NCI-H2171 treated with DMSO at 0.1 percent for 48 hours (cell line): ENCODE results near the gene PCSK5.
A peak's percentile ranks its signal among the peaks of the same experiment; 100 is the strongest.
"Not testable (repeated sequence)": the region's sequence is repeated elsewhere in the genome, so short reads cannot be mapped to it uniquely, and the experiment has no call there.

Experiments used
- DNase-seq: peaks from one replicate; lab custom pipeline; 2025; lab: John Stamatoyannopoulos, UW

The PCSK5 gene

DNA sequence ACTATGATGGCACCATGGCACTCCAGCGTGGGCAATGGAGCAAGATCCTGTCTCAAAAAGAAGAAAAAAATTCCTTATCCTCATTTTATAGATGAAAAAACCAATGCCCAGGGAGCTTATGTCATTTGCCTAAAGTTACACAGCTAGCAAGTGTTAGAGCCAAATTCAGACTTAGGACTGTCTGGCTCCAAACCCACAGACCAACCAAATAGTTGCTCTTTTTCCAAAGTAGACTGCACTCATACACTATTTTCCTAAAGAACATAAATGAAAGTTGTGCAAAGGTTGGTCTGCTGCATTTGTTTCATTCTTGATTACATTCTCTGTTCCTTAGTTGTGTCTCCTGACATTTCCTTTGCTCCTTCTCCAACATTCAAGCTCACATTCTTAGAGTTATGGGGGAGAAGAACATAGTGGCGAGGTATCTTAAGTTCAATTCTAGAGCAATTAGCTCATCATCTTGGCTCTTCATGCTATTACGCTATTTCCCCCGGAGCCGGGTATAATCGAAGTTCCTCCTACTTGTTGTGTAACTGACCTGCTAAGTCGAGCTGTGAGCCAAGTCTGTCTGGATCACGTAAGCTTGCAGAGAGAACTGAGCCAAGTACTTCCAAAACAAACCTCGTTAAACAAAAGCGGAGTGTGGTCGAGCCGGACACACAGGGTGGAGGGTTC is 365.4 kb downstream of the PCSK5 start:
- no peak for DNase-seq

- DNase-seq: no peak
These were observed 366.8 kb downstream of the PCSK5 start for GRCh38 chr9:76257311-76257710.

DNA sequence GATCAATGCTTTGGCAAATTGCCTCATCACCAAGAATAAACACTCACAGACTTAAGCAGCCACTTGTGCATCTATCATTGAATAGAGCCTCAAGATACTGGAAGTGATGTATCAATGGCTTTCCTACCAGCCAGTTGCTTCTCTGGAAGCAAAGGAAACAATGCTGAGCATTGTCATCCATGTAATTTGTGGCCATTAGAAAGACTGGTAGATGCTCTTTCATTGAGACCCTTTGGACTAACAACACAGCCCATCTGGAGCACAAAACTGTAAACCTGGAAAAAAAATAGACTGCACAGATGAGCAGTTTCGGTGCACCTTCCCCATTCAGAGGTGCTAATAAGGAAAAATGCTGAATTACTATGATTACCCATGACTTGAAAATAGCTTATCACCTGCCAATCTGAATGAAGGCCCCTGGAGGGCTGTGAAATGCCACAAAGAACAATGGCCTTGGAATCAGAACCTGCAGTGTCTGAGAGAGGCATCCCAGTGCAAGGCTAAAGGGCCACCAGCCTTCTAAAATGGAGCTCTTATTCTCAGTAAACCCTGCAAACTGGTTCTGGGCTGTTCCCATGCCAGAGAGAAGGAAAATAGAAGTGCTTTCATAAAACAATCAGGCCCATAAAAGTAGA is 376.3 kb downstream of the PCSK5 start:
- DNase-seq: no peak

GRCh38 chr9:76267284-76267652 is 376.8 kb downstream of the PCSK5 start:
- DNase-seq: no peak

DNA sequence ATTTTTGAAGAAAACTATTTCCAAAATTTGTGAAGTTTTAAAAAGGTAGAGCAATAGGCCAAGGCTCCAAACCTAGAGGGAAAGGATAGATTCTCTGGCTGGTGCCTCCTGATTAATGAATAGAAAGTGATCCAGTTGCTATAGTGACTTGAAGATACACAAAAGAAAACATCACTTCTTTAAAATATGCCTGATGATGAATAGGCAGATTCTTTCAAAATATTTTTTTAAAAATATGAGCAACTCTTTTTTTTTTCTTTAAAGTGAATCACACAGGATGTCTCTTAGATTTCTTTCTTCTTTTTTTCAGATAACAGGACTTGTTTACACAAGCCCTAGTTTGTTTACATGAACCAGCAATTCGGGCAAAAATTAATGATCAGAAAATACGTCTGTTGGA is 379.3 kb downstream of the PCSK5 start:
- DNase-seq: no peak

DNA sequence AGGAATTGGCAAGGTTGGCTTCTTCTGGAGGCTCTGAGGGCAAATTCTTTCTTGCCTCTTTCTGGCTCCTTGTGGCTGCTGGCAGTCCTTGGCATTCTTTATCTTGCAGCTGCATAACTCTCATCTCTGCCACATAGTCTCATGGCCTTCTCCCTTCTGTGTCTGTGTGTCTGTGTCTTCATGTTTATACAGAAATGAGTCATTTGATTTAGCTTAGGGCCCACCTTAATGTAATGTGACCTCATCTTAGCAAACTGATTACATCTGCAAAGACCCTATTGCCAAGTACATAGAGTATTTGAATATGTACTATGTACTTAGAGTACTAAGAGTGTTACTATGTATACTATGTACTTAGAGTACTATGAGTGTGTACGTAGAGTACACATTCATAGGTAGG is 381.3 kb downstream of the PCSK5 start:
- DNase-seq: no peak

GRCh38 chr9:76289042-76289441 is 398.6 kb downstream of the PCSK5 start:
- DNase-seq: no peak

- no peak for DNase-seq
These were observed 399.2 kb downstream of the PCSK5 start for GRCh38 chr9:76289703-76290102.

DNA sequence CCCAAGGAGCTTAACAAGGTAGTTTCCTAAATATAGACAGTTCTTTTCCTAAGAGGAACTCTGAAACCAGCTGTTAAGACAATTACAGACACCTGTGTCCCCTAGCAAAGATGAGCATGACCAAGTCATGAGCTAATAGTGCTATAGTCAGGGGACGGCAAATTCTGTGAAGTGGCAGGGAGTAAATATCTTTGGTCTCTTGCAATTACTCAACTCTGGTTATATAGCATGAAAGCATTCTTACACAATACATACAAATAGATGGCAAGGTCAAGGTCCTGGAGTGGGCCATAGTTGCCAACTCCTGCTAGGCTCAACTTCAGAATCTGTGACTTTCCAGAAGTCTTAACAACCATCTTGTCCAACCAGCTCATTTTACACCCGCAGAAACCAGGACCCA is 400.1 kb downstream of the PCSK5 start:
- no peak for DNase-seq

- DNase-seq: no peak
These were observed 401.8 kb downstream of the PCSK5 start for GRCh38 chr9:76292246-76292645.

- DNase-seq: no peak
These were observed 402.2 kb downstream of the PCSK5 start for GRCh38 chr9:76292658-76293057.

DNA sequence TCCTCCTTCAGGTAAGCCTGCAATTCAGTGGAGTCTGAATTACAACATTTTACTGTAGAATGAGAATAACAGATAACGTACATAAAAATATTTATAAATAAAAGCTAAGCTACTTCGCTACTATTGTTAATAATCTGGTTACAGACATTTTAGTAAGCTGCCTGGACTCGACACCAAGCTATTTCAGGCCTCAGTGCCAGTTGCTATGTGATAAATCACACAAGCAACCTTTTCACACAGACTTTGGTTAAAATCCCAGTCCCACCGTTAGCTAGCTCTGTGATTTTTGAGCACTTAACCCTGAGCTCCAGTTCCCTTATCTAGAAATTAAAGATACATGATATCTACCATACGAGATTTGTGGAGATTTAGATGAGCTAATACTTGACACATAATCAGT is 403.8 kb downstream of the PCSK5 start:
- no peak for DNase-seq

GRCh38 chr9:76296561-76297310 is 406.3 kb downstream of the PCSK5 start:
- no peak for DNase-seq

GRCh38 chr9:76297721-76298239 is 407.3 kb downstream of the PCSK5 start:
- DNase-seq: no peak

GRCh38 chr9:76298521-76299144 is 408.2 kb downstream of the PCSK5 start:
- peak; percentile 14 for DNase-seq

GRCh38 chr9:76302543-76302942 is 412.1 kb downstream of the PCSK5 start:
- DNase-seq: no peak

DNA sequence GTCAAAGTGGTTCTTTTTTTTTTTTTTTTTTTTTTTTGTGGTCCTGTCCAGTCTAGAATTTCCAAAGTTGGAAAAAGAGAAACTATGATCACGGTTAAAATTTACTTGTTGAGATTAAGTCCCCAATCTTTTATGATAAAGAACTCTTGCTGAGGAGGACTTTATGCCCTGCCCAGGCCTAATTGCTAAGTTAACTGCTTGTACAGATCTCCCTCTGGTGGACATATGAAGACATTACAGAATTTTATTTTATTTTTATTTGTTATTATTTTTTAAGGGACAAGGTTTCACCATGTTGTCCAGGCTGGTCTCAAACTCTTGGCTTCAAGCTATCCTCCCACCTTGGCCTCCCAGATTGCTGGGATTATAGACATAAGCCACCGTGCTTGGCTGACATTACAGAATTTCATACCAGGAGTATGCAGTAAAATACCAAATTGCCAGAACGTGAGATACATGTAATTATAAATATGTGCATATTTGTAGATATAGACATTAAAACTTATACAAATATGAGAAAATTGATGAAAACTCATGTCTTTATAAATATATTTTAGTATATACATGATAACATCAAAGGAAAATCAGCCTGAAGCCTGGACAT is 412.6 kb downstream of the PCSK5 start:
- DNase-seq: peak; percentile 66

DNA sequence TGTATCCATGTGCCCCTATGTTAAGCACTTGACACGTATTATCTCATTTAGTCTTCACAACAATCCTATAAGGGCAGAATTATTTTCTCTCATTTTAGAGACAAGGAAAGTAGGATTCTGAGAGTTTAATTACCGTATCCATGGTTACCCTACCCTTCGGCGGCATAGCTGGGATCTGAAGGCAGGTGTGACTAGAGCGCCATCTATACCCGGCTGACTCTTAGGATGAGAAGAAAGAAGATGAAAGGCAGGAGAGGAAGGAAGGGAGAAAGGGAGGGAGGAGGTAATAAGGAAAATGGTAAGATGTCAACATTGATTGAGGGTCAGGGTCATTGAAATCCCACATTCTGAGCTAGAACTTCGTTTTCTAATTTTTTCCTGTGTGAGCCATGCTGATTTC is 416.6 kb downstream of the PCSK5 start:
- DNase-seq: not testable (repeated sequence)

DNA sequence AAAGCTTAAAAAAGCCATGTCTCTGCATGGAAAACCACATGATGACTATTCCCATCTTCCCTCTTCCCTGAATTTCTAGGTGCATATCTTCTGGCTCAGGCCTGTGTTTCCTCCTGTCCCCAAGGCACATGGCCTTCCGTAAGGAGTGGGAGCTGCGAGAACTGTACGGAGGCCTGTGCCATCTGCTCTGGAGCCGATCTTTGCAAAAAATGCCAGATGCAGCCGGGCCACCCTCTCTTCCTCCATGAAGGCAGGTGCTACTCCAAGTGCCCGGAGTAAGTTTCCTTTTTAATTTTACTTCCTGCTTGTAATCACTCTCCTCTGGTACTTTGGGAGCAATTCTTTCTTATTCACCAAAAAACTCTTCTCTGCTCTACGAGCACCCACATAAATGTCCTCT is 420.1 kb downstream of the PCSK5 start:
- peak; percentile 52 for DNase-seq

GRCh38 chr9:76310991-76311390 is 420.5 kb downstream of the PCSK5 start:
- no peak for DNase-seq

- DNase-seq: no peak
These were observed 421.1 kb downstream of the PCSK5 start for GRCh38 chr9:76311537-76311936.

DNA sequence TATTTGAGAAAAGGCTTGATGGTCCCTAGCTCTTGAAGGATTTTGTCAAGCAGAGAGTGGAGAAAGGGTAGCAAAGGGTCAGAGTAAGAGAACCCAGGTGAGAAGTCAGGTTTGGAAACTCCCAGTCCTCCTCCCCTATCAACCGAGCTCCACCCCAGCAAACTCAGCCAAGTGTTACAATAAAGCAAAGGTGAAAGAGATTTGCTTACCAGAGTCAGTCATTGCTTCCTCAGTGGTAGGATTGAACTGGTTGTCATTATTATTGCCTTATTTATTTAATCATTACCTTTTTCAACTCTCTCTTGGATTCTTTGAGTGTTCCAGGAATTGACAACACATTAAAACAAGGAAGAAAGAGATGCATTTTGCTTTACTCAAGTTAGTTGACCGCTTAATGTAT is 423.3 kb downstream of the PCSK5 start:
- no peak for DNase-seq
